Lower leg skin (tissue), 4 donors: ENCODE data around the gene ABI1. TPM values are rescaled to one million over a fixed set of nuclear protein-coding genes. Genes with fewer than 3 reads are reported as not detected.

Source experiments
- DNase-seq, 2 donors: peaks; one replicate each; pipeline ENCODE4 v3.0.0-alpha.2; 2019; ENCODE audit warnings: low spot score in 2 of 2
- H3K4me3 ChIP-seq: fragments of 200-600 bp; sonication (generic); 2 replicates; pipeline ENCODE4 v1.5.1; 2017; ENCODE audit warnings: mild to moderate bottlenecking, low read depth; ENCODE audit not compliant: poor library complexity, severe bottlenecking
- CTCF ChIP-seq, 3 donors: fragments of 450-650 bp; IDR thresholded peaks; one replicate each; pipeline ENCODE4 v1.5.1; 2016; ENCODE audit warnings: antibody characterized with exemption in 3 of 3, mild to moderate bottlenecking in 3 of 3, moderate library complexity in 2 of 3
- POLR2A ChIP-seq, 2 donors: fragments of 450-650 bp; IDR thresholded peaks; one replicate each; pipeline ENCODE4 v1.6.1; 2016 to 2017; ENCODE audit warnings: antibody characterized with exemption in 2 of 2, mild to moderate bottlenecking in 1 of 2, moderate library complexity in 1 of 2
- WGBS, 2 donors: methylation state at CpG; one replicate each; pipeline ENCODE4 v1.1.5; 2018; 5-methylcytosine and 5-hydroxymethylcytosine counted together
- intact Hi-C: fragments of 100-400 bp; cut with DNase I; formaldehyde crosslinking; loops from one replicate; pipeline ENCODE4 v1.15.0; 2023; ENCODE audit warnings: low total_unique reads
- total RNA-seq, 4 donors: library from RNA; depleted of rRNA; stranded (reverse); fragments of >200 nt; gene quantifications; one replicate each; pipeline ENCODE4 v1.1.0, GENCODE V29; 2016

The ABI1 gene
- total RNA-seq, 4 donors from 2014 or later: 59.6 to 78.5 (median 68.4) TPM

GRCh38 chr10:26887611-26888215, 27.0 kb upstream of the ABI1 start:
- TF ChIP-seq CTCF (IDR thresholded peaks at IDR 0.05) (no peak), POLR2A (IDR thresholded peaks at IDR 0.05) (no peak)
- H3K4me3 ChIP-seq: no peak overlapping the region
- 78 to 83% methylated on average over 3 of the region's 3 CpGs for WGBS, 2 donors
- intact Hi-C loops: no loop called here
- no peak for DNase-seq

- WGBS, 2 donors: 10 to 13% methylated on average over 10 of the region's 10 CpGs
- TF ChIP-seq POLR2A (IDR thresholded peaks at IDR 0.05): no peak
- no peak for TF ChIP-seq CTCF (IDR thresholded peaks at IDR 0.05)
- intact Hi-C loops: loop anchor here (5.0 kb wide), 1 partner anchor 154 kb away; no protein-coding TSS in a partner anchor
- H3K4me3 ChIP-seq: no peak overlapping the region
- no peak for DNase-seq
These were observed 21.0 kb upstream of the ABI1 start for GRCh38 chr10:26881600-26882331.

GRCh38 chr10:26879744-26880143, 19.0 kb upstream of the ABI1 start:
- no peak for DNase-seq
- intact Hi-C loops: loop anchor here (5.0 kb wide), 1 partner anchor 152 kb away; no protein-coding TSS in a partner anchor
- no peak for TF ChIP-seq POLR2A (IDR thresholded peaks at IDR 0.05)
- TF ChIP-seq CTCF (IDR thresholded peaks at IDR 0.05): no peak
- WGBS, 2 donors: 35 to 41% methylated on average over 5 of the region's 5 CpGs
- no peak overlapping the region for H3K4me3 ChIP-seq

- no peak overlapping the region for H3K4me3 ChIP-seq
- TF ChIP-seq CTCF (IDR thresholded peaks at IDR 0.05) (no peak), POLR2A (IDR thresholded peaks at IDR 0.05) (no peak)
- no peak for DNase-seq
These were observed 10.0 kb upstream of the ABI1 start for GRCh38 chr10:26870766-26871165.

GRCh38 chr10:26869528-26869927, 8.8 kb upstream of the ABI1 start:
- TF ChIP-seq CTCF (IDR thresholded peaks at IDR 0.05) (no peak), POLR2A (IDR thresholded peaks at IDR 0.05) (no peak)
- DNase-seq: peak in 1 of 2 donors; percentile 78
- intact Hi-C loops: no loop called here
- H3K4me3 ChIP-seq: no peak overlapping the region
- 40 to 44% methylated on average over 8 of the region's 8 CpGs for WGBS, 2 donors

More at GRCh38 chr10:26870766-26871165, 10.0 kb upstream of the ABI1 start:
- intact Hi-C loops: no loop called here
- 81 to 93% methylated on average over 1 of the region's 1 CpG for WGBS, 2 donors
